ENCODE data around the gene RAB8A.
A peak's percentile ranks its signal among the peaks of the same experiment; 100 is the strongest.

- TF ChIP-seq CTCF (IDR thresholded peaks at IDR 0.05) (peak; percentile 48 to 83 (median 60)), POLR2A (IDR thresholded peaks at IDR 0.05) (no peak)
These were observed 48.9 kb upstream of the RAB8A start for GRCh38 chr19:16062789-16063188.

All from thyroid gland (tissue), 4 donors.